Neural cell (in vitro differentiated cells): ENCODE measurements around the gene TMC3.

Experiments used
- EZH2 ChIP-seq: fragments of 200-600, 300-800 bp; shearing (Covaris generic), sonication (generic); IDR thresholded peaks from 2 replicates; pipeline ENCODE4 v1.6.1; 2014; ENCODE audit warnings: antibody characterized with exemption, low read length, borderline replicate concordance, mild to moderate bottlenecking; ENCODE audit not compliant: insufficient read depth, poor library complexity, severe bottlenecking
- POLR2AphosphoS5 ChIP-seq: IDR thresholded peaks from 2 replicates; pipeline ENCODE4 v1.6.1; 2012
- RAD21 ChIP-seq: fragments of 450-650 bp; conservative IDR thresholded peaks from 2 replicates; pipeline ENCODE4 v1.6.1; 2014; ENCODE audit warnings: antibody characterized with exemption, mild to moderate bottlenecking, moderate library complexity
- TF ChIP-seq, protein P1 (sequence below): fragments of 450-650 bp; IDR thresholded peaks from 2 replicates; pipeline ENCODE4 v1.5.1; 2014; ENCODE audit warnings: antibody characterized with exemption, mild to moderate bottlenecking, moderate library complexity; ENCODE audit not compliant: poor library complexity, severe bottlenecking
- TF ChIP-seq, protein P2 (sequence below): IDR thresholded peaks from 2 replicates; pipeline ENCODE4 v1.6.1; 2012; ENCODE audit warnings: borderline replicate concordance

GRCh38 chr15:81421461-81421860, 47.4 kb upstream of the TMC3 start:
- TF ChIP-seq, protein P1, sequence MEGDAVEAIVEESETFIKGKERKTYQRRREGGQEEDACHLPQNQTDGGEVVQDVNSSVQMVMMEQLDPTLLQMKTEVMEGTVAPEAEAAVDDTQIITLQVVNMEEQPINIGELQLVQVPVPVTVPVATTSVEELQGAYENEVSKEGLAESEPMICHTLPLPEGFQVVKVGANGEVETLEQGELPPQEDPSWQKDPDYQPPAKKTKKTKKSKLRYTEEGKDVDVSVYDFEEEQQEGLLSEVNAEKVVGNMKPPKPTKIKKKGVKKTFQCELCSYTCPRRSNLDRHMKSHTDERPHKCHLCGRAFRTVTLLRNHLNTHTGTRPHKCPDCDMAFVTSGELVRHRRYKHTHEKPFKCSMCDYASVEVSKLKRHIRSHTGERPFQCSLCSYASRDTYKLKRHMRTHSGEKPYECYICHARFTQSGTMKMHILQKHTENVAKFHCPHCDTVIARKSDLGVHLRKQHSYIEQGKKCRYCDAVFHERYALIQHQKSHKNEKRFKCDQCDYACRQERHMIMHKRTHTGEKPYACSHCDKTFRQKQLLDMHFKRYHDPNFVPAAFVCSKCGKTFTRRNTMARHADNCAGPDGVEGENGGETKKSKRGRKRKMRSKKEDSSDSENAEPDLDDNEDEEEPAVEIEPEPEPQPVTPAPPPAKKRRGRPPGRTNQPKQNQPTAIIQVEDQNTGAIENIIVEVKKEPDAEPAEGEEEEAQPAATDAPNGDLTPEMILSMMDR, result no peak
- TF ChIP-seq POLR2AphosphoS5 (no peak), EZH2 (no peak), RAD21 (no peak)
- TF ChIP-seq, protein P2, sequence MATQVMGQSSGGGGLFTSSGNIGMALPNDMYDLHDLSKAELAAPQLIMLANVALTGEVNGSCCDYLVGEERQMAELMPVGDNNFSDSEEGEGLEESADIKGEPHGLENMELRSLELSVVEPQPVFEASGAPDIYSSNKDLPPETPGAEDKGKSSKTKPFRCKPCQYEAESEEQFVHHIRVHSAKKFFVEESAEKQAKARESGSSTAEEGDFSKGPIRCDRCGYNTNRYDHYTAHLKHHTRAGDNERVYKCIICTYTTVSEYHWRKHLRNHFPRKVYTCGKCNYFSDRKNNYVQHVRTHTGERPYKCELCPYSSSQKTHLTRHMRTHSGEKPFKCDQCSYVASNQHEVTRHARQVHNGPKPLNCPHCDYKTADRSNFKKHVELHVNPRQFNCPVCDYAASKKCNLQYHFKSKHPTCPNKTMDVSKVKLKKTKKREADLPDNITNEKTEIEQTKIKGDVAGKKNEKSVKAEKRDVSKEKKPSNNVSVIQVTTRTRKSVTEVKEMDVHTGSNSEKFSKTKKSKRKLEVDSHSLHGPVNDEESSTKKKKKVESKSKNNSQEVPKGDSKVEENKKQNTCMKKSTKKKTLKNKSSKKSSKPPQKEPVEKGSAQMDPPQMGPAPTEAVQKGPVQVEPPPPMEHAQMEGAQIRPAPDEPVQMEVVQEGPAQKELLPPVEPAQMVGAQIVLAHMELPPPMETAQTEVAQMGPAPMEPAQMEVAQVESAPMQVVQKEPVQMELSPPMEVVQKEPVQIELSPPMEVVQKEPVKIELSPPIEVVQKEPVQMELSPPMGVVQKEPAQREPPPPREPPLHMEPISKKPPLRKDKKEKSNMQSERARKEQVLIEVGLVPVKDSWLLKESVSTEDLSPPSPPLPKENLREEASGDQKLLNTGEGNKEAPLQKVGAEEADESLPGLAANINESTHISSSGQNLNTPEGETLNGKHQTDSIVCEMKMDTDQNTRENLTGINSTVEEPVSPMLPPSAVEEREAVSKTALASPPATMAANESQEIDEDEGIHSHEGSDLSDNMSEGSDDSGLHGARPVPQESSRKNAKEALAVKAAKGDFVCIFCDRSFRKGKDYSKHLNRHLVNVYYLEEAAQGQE, result no peak
